Activated T-cell treated with anti-CD3 and anti-CD28 coated beads for 24 hours (primary cell): ENCODE results near the gene ADGRB3.

Experiments used
- DNase-seq: peaks from one replicate; pipeline ENCODE4 v3.0.0-alpha.2; 2020; ENCODE audit warnings: low read depth

ADGRB3 gene

DNA sequence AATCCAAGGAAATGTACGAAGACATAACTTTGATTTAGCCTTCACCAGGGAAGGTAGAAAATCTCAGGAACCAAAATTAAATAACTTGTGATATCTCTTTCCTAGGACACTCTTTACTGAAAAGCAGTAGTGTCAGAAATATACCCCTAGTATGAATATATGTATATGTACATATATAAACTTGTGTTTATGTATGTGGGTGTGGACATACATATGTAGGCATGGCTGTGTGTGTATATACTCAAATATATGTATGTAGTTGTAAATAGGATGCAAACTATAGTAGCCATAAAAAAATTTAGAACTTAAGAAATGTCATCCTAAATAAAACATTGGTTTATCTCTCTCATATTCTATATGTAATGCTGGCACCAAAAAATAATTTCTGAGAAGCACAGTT is 500.8 kb downstream of the ADGRB3 start:
- no peak for DNase-seq

DNA sequence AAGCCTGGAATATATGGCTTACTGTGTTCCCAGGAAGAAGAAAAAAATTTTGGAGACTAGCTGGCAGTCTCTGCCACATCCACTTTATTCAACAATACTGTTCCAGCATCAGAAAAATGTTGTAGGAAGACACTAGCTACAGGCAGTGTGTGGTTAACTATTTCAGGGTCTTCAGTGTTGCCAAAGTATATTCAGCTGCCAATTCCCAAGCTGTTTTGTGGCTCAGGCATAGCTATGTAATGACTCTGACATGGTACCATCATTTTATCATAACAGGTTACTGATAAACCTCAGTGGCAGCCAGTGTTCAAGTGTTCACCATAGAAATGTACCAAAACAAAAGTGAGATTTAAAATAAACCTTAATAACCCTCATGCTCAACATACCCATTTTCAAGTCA is 503.1 kb downstream of the ADGRB3 start:
- no peak for DNase-seq

DNA sequence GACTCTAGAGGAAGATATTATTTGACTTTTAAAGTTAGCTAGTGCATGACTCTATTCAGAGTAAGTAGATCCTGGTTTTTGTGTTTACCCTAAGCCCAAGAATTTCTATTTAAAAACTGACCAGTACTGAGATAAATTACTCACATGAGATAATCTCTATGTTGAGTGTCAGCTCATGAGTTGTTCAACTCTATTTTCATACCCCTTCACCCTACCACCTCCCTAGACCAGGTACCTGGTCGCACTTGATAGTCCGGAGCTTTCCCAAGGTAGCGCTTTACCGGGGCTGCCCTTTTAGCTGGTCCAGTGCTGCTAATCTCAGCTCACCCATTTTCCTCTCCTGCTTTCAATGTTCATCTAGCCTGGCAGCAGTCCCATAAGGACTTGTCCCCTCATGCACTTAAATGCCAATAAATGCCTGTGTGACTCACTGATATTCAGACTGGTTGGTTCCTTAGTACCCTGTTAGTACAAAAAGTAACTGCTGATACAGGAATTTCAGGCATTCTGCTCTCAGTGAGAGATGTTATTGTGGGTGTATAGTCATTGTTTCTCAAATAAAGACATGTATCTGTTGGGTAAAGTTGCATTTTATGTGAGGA is 503.9 kb downstream of the ADGRB3 start:
- DNase-seq = no peak

DNA sequence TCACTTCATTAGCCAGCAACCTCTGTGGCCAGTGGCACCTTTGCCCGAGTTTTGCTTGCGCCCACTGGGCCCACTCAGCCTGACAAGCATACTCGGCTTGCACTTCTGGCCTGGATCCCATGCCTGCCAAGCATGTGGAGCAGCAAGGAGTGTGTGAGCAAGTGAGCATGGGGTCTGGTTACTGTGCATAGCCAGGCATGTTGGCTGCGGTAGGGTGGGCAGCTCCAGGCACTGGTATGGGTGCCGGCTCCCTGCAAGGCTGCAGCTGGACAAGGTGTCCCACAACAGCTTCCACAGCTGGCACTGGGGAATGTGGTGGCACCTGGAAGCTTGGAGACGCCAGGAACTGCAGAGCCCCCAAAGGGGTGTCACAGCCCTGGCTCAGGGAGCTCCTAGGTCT is 510.0 kb downstream of the ADGRB3 start:
- no peak for DNase-seq

DNA sequence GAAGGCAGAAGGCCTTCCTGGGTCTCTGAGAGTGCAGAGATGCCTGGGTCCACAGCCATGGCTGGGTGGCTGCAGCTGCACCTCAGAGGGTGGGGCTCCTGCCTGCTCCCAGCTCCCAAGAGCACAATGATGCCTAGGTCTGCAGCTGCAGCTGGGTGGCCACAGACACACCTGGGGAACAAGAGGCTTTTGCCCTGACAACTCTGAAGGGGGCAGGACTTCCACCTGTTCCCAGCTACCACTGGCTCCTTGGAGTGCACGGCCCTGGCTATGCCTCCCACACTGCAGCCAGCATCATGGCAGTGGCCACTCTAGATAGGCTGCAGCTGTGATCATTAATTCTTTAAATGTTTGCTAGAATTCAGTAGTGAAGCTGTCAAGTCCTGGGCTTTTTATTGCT is 511.3 kb downstream of the ADGRB3 start:
- DNase-seq = no peak

DNA sequence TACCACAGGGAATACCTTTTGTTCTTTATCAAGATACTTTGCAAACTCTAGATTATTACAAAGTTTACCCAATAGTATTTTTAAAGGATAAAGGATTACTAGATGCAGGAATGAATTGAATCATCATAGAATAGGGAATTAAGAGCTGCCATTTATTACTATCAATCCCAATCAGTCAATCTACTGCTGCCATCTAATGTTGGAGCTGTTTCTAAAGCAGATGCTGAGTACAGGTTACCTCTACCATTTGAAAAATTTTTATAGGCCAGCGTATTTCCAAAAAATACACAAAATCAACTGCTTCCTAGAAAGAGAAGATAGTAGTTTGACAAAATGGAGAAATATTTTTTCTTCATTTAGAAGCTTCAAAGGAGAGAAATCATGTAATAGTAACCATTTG is 520.4 kb downstream of the ADGRB3 start:
- DNase-seq = no peak

DNA sequence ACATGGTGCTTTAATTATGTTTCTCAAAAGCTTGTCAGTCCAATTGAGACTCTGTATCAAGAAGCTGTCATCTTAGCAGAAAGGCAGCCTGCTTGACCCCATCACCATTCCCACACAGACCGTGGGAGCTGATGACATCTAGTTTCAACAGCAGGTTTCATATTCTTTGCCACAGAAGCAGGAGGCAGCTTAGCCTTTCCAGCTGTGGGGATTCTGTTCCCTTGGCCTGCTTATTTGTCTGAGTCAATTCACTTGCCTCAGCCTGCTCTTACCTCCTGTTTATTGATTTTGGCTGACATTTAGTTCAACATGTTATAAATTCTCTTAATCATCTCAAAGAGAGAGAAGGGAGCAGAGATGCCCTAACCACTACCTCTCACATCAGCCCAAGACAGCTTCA is 527.7 kb downstream of the ADGRB3 start:
- no peak for DNase-seq

DNA sequence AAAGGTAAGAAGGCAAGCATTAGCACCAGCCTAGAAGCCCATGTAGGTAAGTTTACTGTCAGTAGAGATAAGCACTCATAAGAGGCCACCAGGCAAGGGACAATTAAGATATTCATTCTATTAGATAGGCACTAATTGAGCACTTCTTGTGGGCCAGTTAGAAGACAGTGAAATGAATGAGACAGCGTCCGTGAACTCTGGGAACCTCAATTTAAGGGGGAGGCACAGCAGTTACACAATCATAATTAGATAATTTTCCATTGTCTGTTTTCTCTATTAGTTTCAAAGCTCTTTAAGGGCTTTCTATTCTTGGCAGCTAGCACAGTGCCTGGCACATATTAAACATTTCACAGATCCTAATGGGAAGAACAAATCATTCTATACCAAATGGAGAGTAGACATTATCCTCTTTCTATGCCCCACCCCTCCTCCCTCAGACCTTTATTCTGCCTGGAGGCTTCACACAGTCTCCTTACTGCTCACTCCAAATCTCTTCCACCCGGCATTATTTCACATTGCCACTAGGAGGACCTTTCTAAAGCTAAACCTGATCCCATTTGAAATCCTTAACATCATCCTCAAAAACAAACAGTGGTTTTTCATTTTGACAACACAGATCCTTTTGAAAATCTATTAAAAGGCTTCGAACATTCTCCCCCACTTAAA is 529.6 kb downstream of the ADGRB3 start:
- no peak for DNase-seq

DNA sequence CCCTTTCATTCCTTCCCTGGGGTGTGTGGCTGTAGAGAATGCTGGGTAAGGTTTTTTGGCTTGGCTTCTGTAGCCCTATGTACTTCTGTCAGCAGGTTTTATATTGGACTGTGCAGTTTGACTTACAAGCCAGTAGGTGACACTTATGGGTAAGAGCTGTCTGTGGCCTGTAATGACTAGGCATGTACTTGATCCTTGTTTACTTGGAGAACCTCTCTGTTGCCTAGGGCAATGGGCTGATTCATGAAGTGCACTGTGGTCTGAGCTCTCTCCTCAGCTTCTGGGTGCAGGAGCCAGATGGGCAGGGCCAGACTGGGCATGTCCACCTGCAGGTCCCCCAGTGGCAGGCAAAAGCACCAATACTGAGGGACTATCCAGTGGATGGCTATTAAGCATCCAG is 544.6 kb downstream of the ADGRB3 start:
- DNase-seq = no peak

DNA sequence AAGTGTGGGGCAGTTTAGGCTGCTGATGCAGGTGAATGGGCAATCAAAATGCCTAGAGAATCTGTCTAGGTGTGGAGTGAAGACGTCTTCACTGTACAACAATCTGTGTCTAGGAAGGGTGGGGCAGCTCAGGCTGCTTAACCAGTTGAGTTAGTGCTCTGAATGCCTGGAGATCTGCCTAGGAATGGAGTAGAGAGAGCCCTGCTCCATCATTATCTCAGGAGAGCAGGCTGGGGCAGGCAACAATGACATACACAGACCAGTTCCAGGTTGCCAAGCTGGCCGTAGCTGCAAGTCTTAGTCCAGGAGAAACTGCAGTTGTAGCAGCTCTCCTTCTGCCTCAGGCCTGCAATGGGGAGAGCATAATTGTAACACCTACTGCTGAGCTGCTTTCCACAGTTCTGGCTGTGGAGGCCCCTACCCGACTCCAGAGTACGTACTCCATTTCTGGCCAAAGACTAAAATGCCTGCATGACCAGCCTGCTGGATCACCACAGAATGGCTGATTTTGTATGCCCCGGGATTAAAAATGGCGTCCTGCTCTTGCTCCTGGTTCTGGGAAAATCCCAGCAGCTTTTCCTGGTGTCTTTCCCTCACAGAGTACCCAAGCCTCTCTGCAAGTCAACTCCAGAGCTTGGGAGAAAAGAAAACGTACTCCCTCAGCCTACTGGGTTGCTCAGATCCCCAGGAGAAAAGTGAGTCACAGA is 545.4 kb downstream of the ADGRB3 start:
- DNase-seq = no peak

DNA sequence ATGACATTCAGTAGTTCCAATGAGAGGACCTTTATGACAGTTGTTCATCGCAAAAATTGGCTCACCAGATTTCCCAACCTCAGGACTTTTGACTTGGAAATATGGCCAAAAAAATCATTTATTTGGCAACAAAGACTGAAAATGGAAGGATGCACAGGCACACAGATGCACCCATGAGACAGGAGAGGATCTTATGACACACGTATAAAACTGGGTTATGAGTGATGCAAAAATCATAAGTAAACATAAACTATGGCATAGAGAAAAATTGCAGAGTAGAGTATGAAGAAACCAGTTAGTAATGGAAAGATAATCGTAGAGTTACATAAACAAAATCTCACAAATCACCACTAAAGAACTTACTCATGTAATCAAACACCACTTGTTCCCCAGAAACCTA is 546.9 kb downstream of the ADGRB3 start:
- no peak for DNase-seq

DNA sequence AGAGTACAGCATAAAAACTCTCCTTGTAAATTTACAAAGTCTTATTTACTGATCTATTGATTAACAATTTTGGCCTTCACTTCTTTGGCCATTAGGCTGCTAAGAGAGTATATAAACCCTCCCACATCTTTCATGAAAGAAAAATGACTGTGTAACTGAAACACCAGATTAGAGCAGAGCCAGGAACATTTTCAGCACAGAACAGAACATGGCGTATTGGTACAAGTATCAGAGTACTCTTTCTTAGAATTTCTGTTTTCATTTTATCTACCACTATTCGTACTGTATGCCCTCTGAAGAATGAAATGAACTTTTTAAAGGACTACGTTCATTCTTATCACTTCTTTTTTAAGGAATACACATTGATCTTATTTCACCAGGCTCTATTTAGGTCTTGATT is 550.2 kb downstream of the ADGRB3 start:
- DNase-seq = no peak

DNA sequence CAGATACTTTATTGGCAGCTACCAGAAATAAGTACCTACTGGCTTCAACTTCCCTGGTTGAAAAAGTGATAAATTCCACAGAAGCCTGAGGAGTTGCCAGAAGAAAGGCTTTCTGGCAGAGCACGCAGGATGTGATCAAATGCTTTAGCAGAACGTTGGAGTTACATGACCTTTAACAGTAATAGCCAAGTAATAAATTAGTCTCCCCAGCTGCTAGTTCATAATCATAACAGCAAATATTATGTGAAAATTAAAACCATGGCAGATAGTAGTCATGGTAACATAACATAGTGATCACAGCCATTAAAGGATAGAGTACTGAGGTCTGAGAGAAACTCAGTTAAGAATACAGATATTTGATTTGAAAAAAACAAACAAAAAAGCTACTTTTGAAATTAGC is 567.7 kb downstream of the ADGRB3 start:
- no peak for DNase-seq

DNA sequence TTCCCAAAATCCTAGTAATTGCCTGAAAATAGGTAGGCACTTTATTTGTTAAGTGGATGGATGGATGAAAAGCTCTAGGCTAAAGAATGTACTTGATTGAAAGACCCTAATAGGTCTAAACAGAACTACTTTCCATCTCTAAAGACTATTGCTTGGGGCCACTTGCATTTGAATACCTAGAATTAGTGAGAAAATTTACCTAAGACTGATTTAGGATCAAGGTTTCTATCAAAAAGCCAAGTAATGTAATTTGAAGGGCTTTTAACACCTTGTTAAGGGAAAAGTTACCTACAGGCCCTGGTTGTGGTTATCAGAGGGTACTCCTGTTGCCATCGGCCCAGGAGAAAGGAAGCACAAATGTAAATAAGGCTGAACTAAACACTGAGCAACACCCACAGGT is 581.0 kb downstream of the ADGRB3 start:
- no peak for DNase-seq

DNA sequence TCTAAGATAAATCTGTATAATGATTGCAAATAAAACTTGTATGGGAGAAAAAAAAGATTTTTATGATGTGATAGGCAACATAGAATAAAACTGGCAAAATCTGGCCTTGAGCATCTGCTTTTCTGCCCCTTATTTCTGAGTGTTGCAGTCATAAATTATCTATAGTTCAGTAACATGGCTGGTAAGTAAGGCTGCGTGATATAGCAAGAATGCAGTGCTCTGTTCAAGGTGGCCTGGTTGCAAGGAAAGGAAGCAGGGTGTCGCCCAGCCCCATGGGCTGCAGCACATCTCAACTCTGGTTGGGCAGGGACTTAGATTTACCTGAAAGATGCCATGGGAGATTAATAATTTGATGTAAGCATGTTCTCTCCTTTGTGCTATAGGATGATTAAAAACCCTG is 582.3 kb downstream of the ADGRB3 start:
- DNase-seq = no peak

DNA sequence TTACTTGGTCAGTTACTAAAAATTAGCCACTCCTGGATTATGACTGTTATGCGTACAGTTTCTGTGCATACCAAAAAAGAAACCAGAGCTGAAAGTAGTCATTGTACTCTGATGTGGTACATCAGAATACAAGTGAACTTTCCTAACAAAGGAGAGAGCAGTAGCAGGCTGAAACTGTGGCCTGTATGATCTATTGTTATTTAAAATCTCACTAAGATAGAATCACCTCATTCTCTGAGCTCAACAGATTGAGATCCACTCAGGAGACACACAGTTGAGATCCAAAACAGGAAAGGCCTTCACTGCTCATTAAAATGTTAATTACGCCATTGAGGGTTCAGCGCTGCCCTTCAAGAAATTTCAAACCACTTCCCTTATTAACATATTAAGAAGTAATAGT is 585.3 kb downstream of the ADGRB3 start:
- DNase-seq = no peak

DNA sequence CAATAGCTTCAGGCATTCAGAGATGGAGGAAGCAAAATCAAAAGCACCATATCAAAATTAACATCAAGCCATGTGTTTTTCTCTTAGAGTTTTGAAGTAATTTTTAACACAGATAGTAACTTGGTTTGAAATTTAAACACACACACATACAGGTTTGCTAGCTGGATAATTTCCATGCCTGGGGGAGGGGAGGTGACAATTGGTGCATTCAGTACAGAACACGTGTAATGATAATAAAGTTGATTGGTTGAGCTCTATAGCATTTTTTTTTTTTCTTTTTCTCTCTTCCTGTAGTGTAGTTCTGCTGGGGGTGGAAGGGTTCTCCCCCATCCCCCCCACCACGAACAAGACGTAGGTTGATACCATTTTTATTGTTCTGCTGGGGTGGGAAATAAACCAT is 596.9 kb downstream of the ADGRB3 start:
- DNase-seq = no peak

DNA sequence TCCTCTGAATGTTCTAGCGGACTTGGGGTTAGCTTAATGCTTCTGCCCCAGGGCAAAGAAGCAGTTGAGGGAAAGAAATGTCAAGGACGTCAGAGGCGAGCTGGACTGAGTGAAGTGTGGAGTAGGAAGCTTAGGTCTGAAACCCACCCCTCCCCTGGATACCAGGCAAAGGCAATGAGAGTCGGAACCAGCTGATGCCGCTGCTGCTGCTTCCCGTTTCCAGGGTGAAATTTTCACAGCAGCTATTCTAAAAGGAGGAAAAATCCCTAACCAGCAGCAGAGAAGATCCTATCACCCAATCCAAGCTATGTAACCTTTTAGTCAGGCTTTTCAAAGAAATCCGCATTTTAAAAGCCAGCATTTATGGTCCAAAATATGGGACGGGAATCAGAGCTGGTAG is 597.4 kb downstream of the ADGRB3 start:
- DNase-seq = no peak

DNA sequence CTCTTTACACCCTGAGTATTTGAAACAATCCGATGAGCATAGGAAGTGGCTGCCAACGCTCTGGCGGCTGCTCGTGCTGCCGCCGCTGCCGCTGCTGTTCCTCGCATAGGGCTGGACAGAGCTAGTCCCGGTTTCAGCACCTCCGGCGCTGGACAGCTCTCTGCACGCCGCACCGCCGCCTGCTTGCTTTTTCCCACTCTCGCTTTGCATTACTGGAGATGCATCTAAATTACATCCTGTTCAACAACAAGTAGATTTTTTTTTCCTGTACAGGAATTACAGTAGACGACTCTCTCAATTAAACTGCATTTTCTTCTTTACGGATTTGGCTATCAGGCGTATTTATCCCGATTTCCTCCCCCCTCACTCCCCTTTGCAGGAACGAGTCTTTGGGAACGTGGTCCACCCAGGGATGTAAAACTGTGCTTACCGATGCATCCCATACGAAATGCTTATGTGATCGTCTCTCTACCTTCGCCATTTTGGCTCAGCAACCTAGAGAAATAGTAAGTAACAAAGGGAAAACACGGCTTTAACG is 597.9 kb downstream of the ADGRB3 start:
- DNase-seq = no peak

DNA sequence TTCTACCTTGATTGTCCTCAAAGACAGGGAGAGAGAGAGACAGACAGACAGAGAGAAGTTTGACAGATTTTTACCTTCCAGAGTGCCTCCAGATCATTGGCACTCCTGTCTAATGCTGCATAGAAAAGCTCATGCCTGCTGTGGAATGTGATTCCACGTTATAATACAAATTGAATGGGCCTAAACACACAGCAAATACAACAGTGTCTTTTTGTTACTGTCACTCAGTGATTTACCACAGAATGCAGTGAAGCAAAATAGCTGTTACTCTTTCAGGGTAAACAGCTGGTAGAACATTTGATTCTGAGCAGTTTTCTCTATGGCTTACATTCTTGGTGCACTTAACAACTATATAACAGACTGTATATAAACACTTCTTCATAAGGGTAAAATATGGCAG is 603.0 kb downstream of the ADGRB3 start:
- DNase-seq = no peak

DNA sequence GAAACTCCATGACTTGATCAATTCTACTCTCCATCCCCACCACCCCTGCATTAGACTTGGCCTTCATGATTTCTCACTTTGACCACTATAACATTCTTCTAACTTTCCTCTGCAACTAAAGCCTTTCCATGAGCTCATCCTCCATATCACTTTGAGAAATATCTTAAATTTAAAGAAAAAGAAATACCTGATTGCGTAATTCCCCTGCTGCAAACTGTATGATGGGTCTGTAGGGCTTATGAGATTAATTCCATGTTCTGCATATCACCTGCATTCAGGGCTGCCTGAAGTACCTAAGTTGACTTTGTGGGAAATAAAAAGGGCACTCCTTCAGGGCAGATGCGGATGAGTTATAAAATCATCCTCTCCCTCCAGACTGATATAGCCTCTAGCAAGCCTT is 611.9 kb downstream of the ADGRB3 start:
- no peak for DNase-seq

DNA sequence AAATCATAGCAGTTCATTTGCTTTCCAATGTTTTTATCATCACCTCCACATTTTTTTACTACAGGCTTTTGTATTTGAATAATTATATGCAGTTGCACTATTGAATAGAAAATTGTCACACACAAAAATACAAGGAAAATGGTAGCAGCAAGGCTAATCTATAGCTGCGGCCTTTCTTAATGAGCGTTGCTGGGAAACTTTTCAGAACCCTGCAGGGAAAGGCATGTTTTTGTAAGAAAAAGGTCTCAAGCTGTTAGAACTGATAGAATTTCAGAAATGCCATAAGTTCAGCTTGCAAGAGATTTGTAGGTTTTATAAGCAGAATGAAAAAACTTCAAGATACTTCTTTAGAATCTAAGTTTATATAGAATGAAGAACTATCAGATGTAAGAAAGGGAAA is 625.9 kb downstream of the ADGRB3 start:
- no peak for DNase-seq

DNA sequence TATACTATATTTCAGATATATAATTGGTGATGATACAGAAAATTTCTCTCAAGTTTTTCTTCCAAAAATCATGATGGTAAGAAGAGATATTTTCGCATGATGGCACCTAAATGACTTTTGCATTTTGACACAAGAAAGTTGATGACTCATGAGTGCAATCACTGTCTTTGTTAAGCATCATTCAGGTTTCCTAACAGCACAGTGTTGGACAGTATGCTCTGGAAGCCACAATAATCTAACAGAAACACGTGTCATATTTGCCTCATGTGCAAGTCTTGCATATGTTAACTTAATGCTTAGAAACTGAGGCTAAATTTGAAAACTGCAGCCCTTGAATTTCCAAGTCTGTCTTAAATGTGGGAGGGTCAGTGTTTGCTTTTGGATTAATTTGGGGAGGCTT is 628.2 kb downstream of the ADGRB3 start:
- DNase-seq = no peak

DNA sequence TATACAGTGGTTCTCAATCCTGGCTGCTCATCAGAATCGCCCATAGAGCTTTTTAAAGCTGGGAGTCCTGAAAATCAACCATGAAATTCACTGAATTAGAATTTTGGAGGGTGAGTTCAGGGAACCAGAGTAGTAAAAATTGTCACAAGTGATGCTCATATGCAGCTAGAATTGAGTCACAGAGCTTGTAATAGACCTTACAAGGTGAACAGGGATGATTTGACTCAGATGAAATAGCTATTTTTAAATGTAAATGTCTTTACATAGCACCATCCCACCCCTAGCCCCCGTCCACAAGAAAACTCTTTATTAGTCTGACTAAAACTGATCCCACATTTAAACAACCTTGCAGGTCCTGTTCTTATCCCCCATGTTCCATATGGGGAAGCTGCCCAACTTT is 630.0 kb downstream of the ADGRB3 start:
- DNase-seq = no peak
